NCI-H2171 treated with DMSO at 0.1 percent for 48 hours (cell line): ENCODE measurements around the gene PNPLA5.

Source experiments
- DNase-seq: peaks from one replicate; lab custom pipeline; 2025; lab: John Stamatoyannopoulos, UW

The PNPLA5 gene

GRCh38 chr22:43901976-43902643, 10.3 kb upstream of the PNPLA5 start:
- no peak for DNase-seq

- no peak for DNase-seq
These were observed 8.4 kb upstream of the PNPLA5 start for GRCh38 chr22:43900206-43900605.

GRCh38 chr22:43897751-43898261, 6.0 kb upstream of the PNPLA5 start:
- no peak for DNase-seq

- DNase-seq, result no peak
These were observed 4.3 kb upstream of the PNPLA5 start for GRCh38 chr22:43895986-43896645.

- DNase-seq, result no peak
These were observed 2.3 kb upstream of the PNPLA5 start for GRCh38 chr22:43894122-43894521.

GRCh38 chr22:43893266-43893665, 1.5 kb upstream of the PNPLA5 start:
- DNase-seq, result no peak

- DNase-seq, result no peak
These were observed 526 bp upstream of the PNPLA5 start for GRCh38 chr22:43892183-43892894.

GRCh38 chr22:43890901-43891331, 897 bp downstream of the PNPLA5 start:
- no peak for DNase-seq

- DNase-seq, result no peak
These were observed 2.0 kb downstream of the PNPLA5 start for GRCh38 chr22:43889860-43890253.

GRCh38 chr22:43889201-43889859, 2.5 kb downstream of the PNPLA5 start:
- no peak for DNase-seq

- DNase-seq, result no peak
These were observed 3.1 kb downstream of the PNPLA5 start for GRCh38 chr22:43888740-43889139.

- no peak for DNase-seq
These were observed 4.4 kb downstream of the PNPLA5 start for GRCh38 chr22:43887391-43887790.

GRCh38 chr22:43886231-43886630, 5.6 kb downstream of the PNPLA5 start:
- DNase-seq, result no peak

GRCh38 chr22:43885786-43886185, 6.0 kb downstream of the PNPLA5 start:
- DNase-seq, result no peak

- DNase-seq, result no peak
These were observed 6.5 kb downstream of the PNPLA5 start for GRCh38 chr22:43885319-43885671.

- peak; percentile 58 for DNase-seq
These were observed 7.1 kb downstream of the PNPLA5 start for GRCh38 chr22:43884600-43885318.

- DNase-seq, result no peak
These were observed 7.9 kb downstream of the PNPLA5 start for GRCh38 chr22:43883719-43884415.

GRCh38 chr22:43883012-43883661, 8.7 kb downstream of the PNPLA5 start:
- peak; percentile 68 for DNase-seq

- DNase-seq, result no peak
These were observed 9.6 kb downstream of the PNPLA5 start for GRCh38 chr22:43882122-43882767.
